Parathyroid adenoma (tissue), 2 donors: Measurements from ENCODE around the gene LRRIQ1.

Experiments
- H2AFZ ChIP-seq: fragments of 300-600 bp; sonication (generic); one replicate; pipeline ENCODE4 v1.7.0; 2017; ENCODE audit warnings: antibody characterized with exemption, mild to moderate bottlenecking
- H3K27ac ChIP-seq: fragments of 300-600 bp; sonication (generic); one replicate; pipeline ENCODE4 v1.7.0; 2017
- H3K27me3 ChIP-seq: fragments of 300-600 bp; sonication (generic); one replicate; pipeline ENCODE4 v1.7.0; 2017; ENCODE audit warnings: low read length; ENCODE audit not compliant: control insufficient read depth, insufficient read depth
- H3K36me3 ChIP-seq: fragments of 300-600 bp; sonication (generic); one replicate; pipeline ENCODE4 v1.7.0; 2017; ENCODE audit warnings: low read length; ENCODE audit not compliant: control insufficient read depth, insufficient read depth
- H3K4me1 ChIP-seq: fragments of 300-600 bp; sonication (generic); one replicate; pipeline ENCODE4 v1.7.0; 2017; ENCODE audit warnings: control low read depth
- H3K4me2 ChIP-seq: fragments of 300-600 bp; sonication (generic); one replicate; pipeline ENCODE4 v1.7.0; 2017; ENCODE audit warnings: low read length
- H3K4me3 ChIP-seq: fragments of 300-600 bp; sonication (generic); one replicate; pipeline ENCODE4 v1.7.0; 2017; ENCODE audit warnings: low read depth, low read length
- H3K79me2 ChIP-seq: fragments of 300-600 bp; sonication (generic); one replicate; pipeline ENCODE4 v1.7.0; 2017; ENCODE audit warnings: control low read depth
- H3K9ac ChIP-seq: fragments of 300-600 bp; sonication (generic); one replicate; pipeline ENCODE4 v1.7.0; 2017; ENCODE audit warnings: mild to moderate bottlenecking
- H3K9me3 ChIP-seq: fragments of 300-600 bp; sonication (generic); one replicate; pipeline ENCODE4 v1.7.0; 2017; ENCODE audit warnings: low read length; ENCODE audit not compliant: control insufficient read depth
- CTCF ChIP-seq: fragments of 300-600 bp; sonication (generic); IDR thresholded peaks from one replicate; pipeline ENCODE4 v1.7.0; 2017; ENCODE audit warnings: antibody characterized with exemption, mild to moderate bottlenecking
- donor health status: primary hyperparathyroidism.

LRRIQ1 gene

GRCh38 chr12:85157035-85157603, 121.0 kb downstream of the LRRIQ1 start:
- Histone ChIP-seq H3K79me2 (no peaks in the 10 kb centered on the region), H3K4me2 (no peak overlapping the region), H3K9me3 (no peaks in the 10 kb centered on the region), H3K36me3 (no peaks in the 10 kb centered on the region), H3K4me1 (no peaks in the 10 kb centered on the region), H3K27ac (no peak overlapping the region), H3K27me3 (no peaks in the 10 kb centered on the region), H3K4me3 (no peak overlapping the region), H2AFZ (no peak overlapping the region), H3K9ac (no peak overlapping the region)
- TF ChIP-seq CTCF, result no peak

- Histone ChIP-seq H3K27ac (no peak overlapping the region), H3K4me3 (no peak overlapping the region), H3K4me2 (no peak overlapping the region), H3K36me3 (no peaks in the 10 kb centered on the region), H3K4me1 (no peaks in the 10 kb centered on the region), H3K9me3 (no peaks in the 10 kb centered on the region), H3K9ac (no peak overlapping the region), H3K27me3 (no peaks in the 10 kb centered on the region), H2AFZ (no peak overlapping the region), H3K79me2 (no peaks in the 10 kb centered on the region)
- TF ChIP-seq CTCF, result no peak
Measured at GRCh38 chr12:85163752-85164321, 127.7 kb downstream of the LRRIQ1 start.

GRCh38 chr12:85179680-85180270, 143.6 kb downstream of the LRRIQ1 start:
- no peak for TF ChIP-seq CTCF
- H3K27ac ChIP-seq, result no peak overlapping the region
- H3K9me3 ChIP-seq, result no peaks in the 10 kb centered on the region
- H3K4me2 ChIP-seq, result no peak overlapping the region
- no peak overlapping the region for H2AFZ ChIP-seq
- no peaks in the 10 kb centered on the region for H3K79me2 ChIP-seq
- H3K4me3 ChIP-seq, result no peak overlapping the region
- no peak overlapping the region for H3K9ac ChIP-seq
- H3K4me1 ChIP-seq, result no peaks in the 10 kb centered on the region
- no peaks in the 10 kb centered on the region for H3K36me3 ChIP-seq
- no peaks in the 10 kb centered on the region for H3K27me3 ChIP-seq

- Histone ChIP-seq H3K36me3 (no peaks in the 10 kb centered on the region), H2AFZ (no peak overlapping the region), H3K9ac (no peak overlapping the region), H3K4me3 (no peak overlapping the region), H3K9me3 (no peaks in the 10 kb centered on the region), H3K27ac (no peak overlapping the region), H3K4me1 (no peaks in the 10 kb centered on the region), H3K27me3 (no peaks in the 10 kb centered on the region), H3K79me2 (no peaks in the 10 kb centered on the region), H3K4me2 (no peak overlapping the region)
- TF ChIP-seq CTCF, result no peak
Measured at GRCh38 chr12:85182699-85183098, 146.5 kb downstream of the LRRIQ1 start.

GRCh38 chr12:85183855-85184254, 147.7 kb downstream of the LRRIQ1 start:
- peaks cover 2% of the 10 kb centered on the region for H3K4me1 ChIP-seq
- H2AFZ ChIP-seq, result no peak overlapping the region
- TF ChIP-seq CTCF, result no peak
- H3K36me3 ChIP-seq, result no peaks in the 10 kb centered on the region
- H3K79me2 ChIP-seq, result no peaks in the 10 kb centered on the region
- H3K4me3 ChIP-seq, result no peak overlapping the region
- H3K4me2 ChIP-seq, result no peak overlapping the region
- H3K27me3 ChIP-seq, result no peaks in the 10 kb centered on the region
- no peaks in the 10 kb centered on the region for H3K9me3 ChIP-seq
- H3K27ac ChIP-seq, result no peak overlapping the region
- no peak overlapping the region for H3K9ac ChIP-seq
